ENCODE results near the gene CADM2. TPM values are rescaled to one million over a fixed set of nuclear protein-coding genes. Genes with fewer than 3 reads are reported as not detected.

Gene CADM2
- total RNA-seq, 1 donor, result not detected

DNA sequence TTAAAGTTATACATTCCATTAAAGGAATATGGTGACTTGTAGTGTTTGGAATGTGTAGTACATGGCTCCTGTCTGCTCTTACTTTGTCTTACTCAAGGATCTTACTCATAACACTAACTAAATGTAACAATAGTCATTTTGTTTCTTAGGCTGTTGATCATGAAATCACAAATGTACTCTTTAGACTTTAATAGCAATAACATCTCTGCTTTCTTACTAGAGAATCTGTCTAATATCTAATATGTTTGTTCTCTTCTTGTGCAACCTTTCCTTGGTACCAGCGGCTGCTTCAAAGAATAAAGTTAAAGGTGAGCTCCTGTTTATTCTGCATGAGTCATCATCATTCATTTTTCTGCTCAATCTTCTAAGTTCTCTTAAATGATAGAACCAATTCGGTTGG is 767.5 kb downstream of the CADM2 start:
- peaks cover 2% of the 10 kb centered on the region for H3K9me3 ChIP-seq (ENCODE audit: low read depth, low read length)

DNA sequence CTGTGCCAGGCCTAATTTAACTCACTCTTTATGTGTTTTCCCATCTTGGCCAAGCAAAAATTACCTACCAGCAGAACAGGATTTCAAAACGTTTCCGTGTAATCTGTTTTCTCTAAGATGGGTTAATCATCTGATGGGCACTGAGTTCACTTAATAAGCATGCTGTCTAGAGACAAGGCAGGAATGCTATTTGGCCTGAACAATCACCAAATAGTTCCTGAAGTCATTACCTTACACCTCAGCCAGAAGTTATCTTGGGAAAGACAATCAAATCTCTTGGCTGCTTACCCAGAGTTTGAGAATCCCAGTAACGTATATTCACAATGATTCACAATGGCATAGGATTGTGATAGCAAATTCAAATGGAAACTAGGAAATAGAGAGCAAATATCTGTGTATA is 779.1 kb downstream of the CADM2 start:
- H3K4me3 ChIP-seq (ENCODE audit: insufficient read depth, low read length), result no peak overlapping the region
- no peak overlapping the region for H3K27ac ChIP-seq (ENCODE audit: low read depth, low read length)
- no peaks in the 10 kb centered on the region for H4K20me1 ChIP-seq (ENCODE audit: insufficient read depth, low read length)
- no peaks in the 10 kb centered on the region for H3K4me1 ChIP-seq (ENCODE audit: insufficient read depth, low read length)
- H3K4me2 ChIP-seq (ENCODE audit: insufficient read depth, low read length), result no peak overlapping the region
- no peaks in the 10 kb centered on the region for H3K79me2 ChIP-seq (ENCODE audit: insufficient read depth, low read length)
- peaks cover 2% of the 10 kb centered on the region for H3K9me3 ChIP-seq (ENCODE audit: low read depth, low read length)
- TF ChIP-seq, protein P1, sequence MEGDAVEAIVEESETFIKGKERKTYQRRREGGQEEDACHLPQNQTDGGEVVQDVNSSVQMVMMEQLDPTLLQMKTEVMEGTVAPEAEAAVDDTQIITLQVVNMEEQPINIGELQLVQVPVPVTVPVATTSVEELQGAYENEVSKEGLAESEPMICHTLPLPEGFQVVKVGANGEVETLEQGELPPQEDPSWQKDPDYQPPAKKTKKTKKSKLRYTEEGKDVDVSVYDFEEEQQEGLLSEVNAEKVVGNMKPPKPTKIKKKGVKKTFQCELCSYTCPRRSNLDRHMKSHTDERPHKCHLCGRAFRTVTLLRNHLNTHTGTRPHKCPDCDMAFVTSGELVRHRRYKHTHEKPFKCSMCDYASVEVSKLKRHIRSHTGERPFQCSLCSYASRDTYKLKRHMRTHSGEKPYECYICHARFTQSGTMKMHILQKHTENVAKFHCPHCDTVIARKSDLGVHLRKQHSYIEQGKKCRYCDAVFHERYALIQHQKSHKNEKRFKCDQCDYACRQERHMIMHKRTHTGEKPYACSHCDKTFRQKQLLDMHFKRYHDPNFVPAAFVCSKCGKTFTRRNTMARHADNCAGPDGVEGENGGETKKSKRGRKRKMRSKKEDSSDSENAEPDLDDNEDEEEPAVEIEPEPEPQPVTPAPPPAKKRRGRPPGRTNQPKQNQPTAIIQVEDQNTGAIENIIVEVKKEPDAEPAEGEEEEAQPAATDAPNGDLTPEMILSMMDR (IDR thresholded peaks at IDR 0.05; ENCODE audit: extremely low read depth, low read depth, low read length), result no peak
- H2AFZ ChIP-seq (ENCODE audit: low read length), result no peak overlapping the region
- no peaks in the 10 kb centered on the region for H3K27me3 ChIP-seq (ENCODE audit: insufficient read depth, low read length)
- no peak for DNase-seq (ENCODE audit: insufficient read length, low spot score, missing footprints)
- H3K36me3 ChIP-seq (ENCODE audit: insufficient read depth, low read length), result no peaks in the 10 kb centered on the region

More for the DNA sequence above, 767.5 kb downstream of the CADM2 start:
- no peak for DNase-seq (ENCODE audit: insufficient read length, low spot score, missing footprints)
- Histone ChIP-seq H3K4me3 (ENCODE audit: insufficient read depth, low read length) (no peak overlapping the region), H3K27me3 (ENCODE audit: insufficient read depth, low read length) (no peaks in the 10 kb centered on the region), H3K4me1 (ENCODE audit: insufficient read depth, low read length) (no peaks in the 10 kb centered on the region), H2AFZ (ENCODE audit: low read length) (no peak overlapping the region), H3K27ac (ENCODE audit: low read depth, low read length) (no peak overlapping the region), H3K36me3 (ENCODE audit: insufficient read depth, low read length) (no peaks in the 10 kb centered on the region), H3K4me2 (ENCODE audit: insufficient read depth, low read length) (no peak overlapping the region), H4K20me1 (ENCODE audit: insufficient read depth, low read length) (no peaks in the 10 kb centered on the region), H3K79me2 (ENCODE audit: insufficient read depth, low read length) (no peaks in the 10 kb centered on the region)
- TF ChIP-seq, protein P1 (IDR thresholded peaks at IDR 0.05; ENCODE audit: extremely low read depth, low read depth, low read length), result no peak

DNA sequence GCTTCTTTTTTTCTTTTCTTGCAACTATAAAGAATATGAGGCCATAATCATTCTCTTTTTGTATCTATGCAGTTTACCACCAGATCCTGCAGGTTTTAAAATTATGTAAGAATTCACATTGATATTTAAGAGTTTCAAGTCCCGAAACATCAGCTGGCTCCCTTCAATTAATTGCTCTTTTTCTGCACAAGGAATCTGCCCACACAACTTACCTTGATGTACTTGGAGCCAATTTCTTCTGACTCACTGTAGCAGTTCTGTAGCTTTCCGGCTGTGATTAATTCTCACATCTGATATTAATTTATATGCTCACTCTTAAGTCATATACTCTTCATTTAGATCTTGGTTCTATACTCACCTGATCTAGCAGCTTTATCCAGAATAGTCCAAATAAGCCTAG is 781.8 kb downstream of the CADM2 start:
- Histone ChIP-seq H3K27me3 (ENCODE audit: insufficient read depth, low read length) (no peaks in the 10 kb centered on the region), H3K9me3 (ENCODE audit: low read depth, low read length) (peaks cover 4% of the 10 kb centered on the region), H3K36me3 (ENCODE audit: insufficient read depth, low read length) (no peaks in the 10 kb centered on the region), H2AFZ (ENCODE audit: low read length) (no peak overlapping the region), H3K4me1 (ENCODE audit: insufficient read depth, low read length) (no peaks in the 10 kb centered on the region), H3K79me2 (ENCODE audit: insufficient read depth, low read length) (no peaks in the 10 kb centered on the region), H3K27ac (ENCODE audit: low read depth, low read length) (no peak overlapping the region), H3K4me3 (ENCODE audit: insufficient read depth, low read length) (no peak overlapping the region), H3K4me2 (ENCODE audit: insufficient read depth, low read length) (no peak overlapping the region), H4K20me1 (ENCODE audit: insufficient read depth, low read length) (no peaks in the 10 kb centered on the region)
- DNase-seq (ENCODE audit: insufficient read length, low spot score, missing footprints), result no peak
- TF ChIP-seq, protein P1 (IDR thresholded peaks at IDR 0.05; ENCODE audit: extremely low read depth, low read depth, low read length), result no peak

DNA sequence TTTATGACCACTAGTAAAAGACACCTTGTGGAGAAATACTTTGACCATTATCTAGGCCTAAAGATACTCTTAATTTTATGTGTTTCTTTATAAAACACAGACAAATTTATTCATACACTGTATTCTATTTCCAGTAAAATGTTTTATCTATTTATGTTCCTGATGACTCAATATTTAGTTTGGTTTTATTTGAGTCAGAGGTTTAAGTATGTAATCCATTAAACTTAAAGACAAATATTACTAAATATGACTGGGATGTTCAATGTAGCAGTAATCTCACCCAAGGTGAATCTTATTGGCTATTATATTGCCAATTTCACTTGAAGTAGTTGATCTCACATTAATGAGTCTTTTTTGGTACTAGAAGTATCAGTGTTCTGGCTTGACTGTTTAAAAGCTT is 799.7 kb downstream of the CADM2 start:
- Histone ChIP-seq H4K20me1 (ENCODE audit: insufficient read depth, low read length) (no peaks in the 10 kb centered on the region), H3K4me3 (ENCODE audit: insufficient read depth, low read length) (no peak overlapping the region), H2AFZ (ENCODE audit: low read length) (no peak overlapping the region), H3K27me3 (ENCODE audit: insufficient read depth, low read length) (no peaks in the 10 kb centered on the region), H3K36me3 (ENCODE audit: insufficient read depth, low read length) (no peaks in the 10 kb centered on the region), H3K79me2 (ENCODE audit: insufficient read depth, low read length) (no peaks in the 10 kb centered on the region), H3K4me2 (ENCODE audit: insufficient read depth, low read length) (no peak overlapping the region), H3K27ac (ENCODE audit: low read depth, low read length) (no peak overlapping the region), H3K4me1 (ENCODE audit: insufficient read depth, low read length) (no peaks in the 10 kb centered on the region), H3K9me3 (ENCODE audit: low read depth, low read length) (peaks cover under 1% of the 10 kb centered on the region)
- TF ChIP-seq, protein P1 (IDR thresholded peaks at IDR 0.05; ENCODE audit: extremely low read depth, low read depth, low read length), result no peak
- no peak for DNase-seq (ENCODE audit: insufficient read length, low spot score, missing footprints)

Data from osteoblast (primary cell).